Activated naive CD8-positive, alpha-beta T cell treated with anti-CD3 and anti-CD28 coated beads for 36 hours (primary cell): ENCODE measurements around the gene ZNF419. TPM values are rescaled to one million over a fixed set of nuclear protein-coding genes. Genes with fewer than 3 reads are reported as not detected.
A peak's percentile ranks its signal among the peaks of the same experiment; 100 is the strongest.
"Not testable (repeated sequence)": the region's sequence is repeated elsewhere in the genome, so short reads cannot be mapped to it uniquely, and the experiment has no call there.

Experiments used
- DNase-seq: peaks from one replicate; pipeline ENCODE4 v3.0.0; 2021
- H3K27ac Mint-ChIP-seq: one replicate; pipeline ENCODE4 v1.8.0; 2022; ENCODE audit warnings: mild to moderate bottlenecking, moderate library complexity, mixed read lengths
- H3K27me3 Mint-ChIP-seq: one replicate; pipeline ENCODE4 v1.8.0; 2022; ENCODE audit warnings: mild to moderate bottlenecking, mixed read lengths
- H3K36me3 Mint-ChIP-seq: one replicate; pipeline ENCODE4 v1.8.0; 2021; ENCODE audit warnings: mild to moderate bottlenecking, mixed read lengths
- H3K4me1 Mint-ChIP-seq: one replicate; pipeline ENCODE4 v1.8.0; 2021; ENCODE audit warnings: mixed read lengths
- H3K4me3 Mint-ChIP-seq: one replicate; pipeline ENCODE4 v1.8.0; 2022; ENCODE audit warnings: mild to moderate bottlenecking, moderate library complexity, mixed read lengths
- H3K9me3 Mint-ChIP-seq: one replicate; pipeline ENCODE4 v1.8.0; 2022; ENCODE audit warnings: mixed read lengths
- total RNA-seq, 2 experiments: library from RNA; stranded (reverse); gene quantifications; one replicate each; pipeline ENCODE4 v1.2.3, GENCODE V29; 2021

Gene ZNF419
- total RNA-seq, 2 experiments from 2014 or later: 7.5 to 7.8 TPM

DNA sequence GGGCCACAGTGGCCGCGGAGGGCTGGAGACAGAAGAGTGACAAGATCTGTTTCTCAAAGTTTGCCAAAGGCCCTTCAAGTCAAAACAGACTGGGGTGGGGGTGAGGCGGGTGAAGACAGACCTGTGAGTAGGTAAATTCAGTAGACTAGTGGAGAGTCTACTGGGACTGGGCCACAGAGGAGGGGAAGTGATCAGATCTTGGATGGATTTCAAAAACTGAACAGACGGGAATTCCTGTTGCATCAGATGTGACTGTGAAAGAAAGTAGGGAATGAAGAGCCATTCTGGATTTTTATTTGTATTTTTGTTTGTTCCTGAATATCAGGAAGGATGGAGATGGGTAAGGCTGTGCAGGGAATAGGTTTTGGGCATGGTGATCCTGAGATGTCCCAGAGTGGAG is 12.8 kb downstream of the ZNF419 start:
- peak overlapping the region; percentile 90 for H3K4me3 Mint-ChIP-seq
- H3K9me3 Mint-ChIP-seq: peaks cover 42% of the 10 kb centered on the region
- H3K27me3 Mint-ChIP-seq, DNase-seq: not testable (repeated sequence)
- H3K36me3 Mint-ChIP-seq: peaks cover 64% of the 10 kb centered on the region
- peaks cover 20% of the 10 kb centered on the region for H3K4me1 Mint-ChIP-seq
- H3K27ac Mint-ChIP-seq: peak overlapping the region; percentile 73

DNA sequence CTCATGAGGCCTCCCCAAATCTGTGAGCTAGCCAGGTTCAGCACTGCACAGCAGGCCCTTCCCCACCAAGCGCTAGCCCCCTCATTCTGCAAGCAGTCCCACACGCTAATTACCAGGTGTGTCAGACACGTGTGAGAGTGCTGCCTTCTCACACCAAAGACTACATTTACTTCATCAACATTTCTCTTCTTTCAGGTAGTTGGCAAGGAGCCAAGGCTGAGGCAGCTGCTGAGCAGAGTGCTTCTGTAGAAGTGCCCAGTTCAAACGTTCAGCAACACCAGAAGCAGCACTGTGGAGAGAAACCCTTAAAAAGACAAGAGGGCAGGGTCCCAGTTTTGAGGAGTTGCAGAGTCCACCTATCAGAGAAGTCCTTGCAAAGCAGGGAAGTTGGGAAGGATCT is 18.6 kb downstream of the ZNF419 start:
- Mint-ChIP-seq H3K27ac (no peak overlapping the region), H3K4me3 (no peak overlapping the region), H3K36me3 (peaks cover 90% of the 10 kb centered on the region), H3K4me1 (peaks cover 7% of the 10 kb centered on the region), H3K27me3 (no peaks in the 10 kb centered on the region), H3K9me3 (peaks cover 57% of the 10 kb centered on the region)
- no peak for DNase-seq

DNA sequence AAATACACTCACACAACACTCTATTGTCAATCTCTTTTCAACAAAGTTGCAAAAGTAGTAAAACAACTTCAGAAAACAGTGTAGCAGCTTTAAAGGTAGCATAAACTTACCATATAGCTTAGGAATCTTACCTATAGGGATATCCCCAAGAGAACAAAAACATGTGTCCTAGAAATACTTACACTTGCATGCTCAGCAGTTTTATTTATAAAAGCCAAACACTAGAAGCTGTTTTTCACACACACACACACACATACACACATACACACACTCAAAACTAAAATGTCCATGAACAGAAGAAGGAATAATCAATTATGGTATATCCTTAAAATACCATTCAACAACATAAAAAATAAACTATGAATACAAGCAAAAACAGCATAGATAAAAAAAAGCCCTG is 23.9 kb downstream of the ZNF419 start:
- H3K4me1 Mint-ChIP-seq: no peaks in the 10 kb centered on the region
- H3K9me3 Mint-ChIP-seq: peaks cover 53% of the 10 kb centered on the region
- DNase-seq: no peak
- H3K4me3 Mint-ChIP-seq: no peak overlapping the region
- peaks cover 82% of the 10 kb centered on the region for H3K36me3 Mint-ChIP-seq
- no peak overlapping the region for H3K27ac Mint-ChIP-seq
- H3K27me3 Mint-ChIP-seq: no peaks in the 10 kb centered on the region

DNA sequence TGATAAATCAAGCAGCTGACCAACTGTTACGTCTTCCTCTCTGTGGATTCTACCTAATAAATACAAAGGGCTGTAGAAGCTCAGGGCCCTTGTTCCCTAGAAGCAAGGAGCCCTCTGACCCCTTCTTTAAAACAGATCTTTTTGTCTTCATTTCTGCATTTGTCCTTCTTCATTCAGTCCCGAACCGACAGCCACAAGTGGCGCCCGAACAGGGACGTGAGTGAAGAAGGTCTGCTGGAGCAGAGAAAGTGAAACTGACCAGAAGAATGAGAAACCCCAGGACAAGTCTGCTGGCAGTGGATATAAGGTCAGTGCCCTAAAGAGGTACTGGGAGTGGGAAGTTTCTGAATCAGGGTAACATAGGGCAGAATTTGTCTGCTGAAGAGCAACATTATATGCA is 25.3 kb downstream of the ZNF419 start:
- Mint-ChIP-seq H3K9me3 (peaks cover 50% of the 10 kb centered on the region), H3K27ac (no peak overlapping the region), H3K4me3 (no peak overlapping the region), H3K4me1 (no peaks in the 10 kb centered on the region), H3K27me3 (no peaks in the 10 kb centered on the region), H3K36me3 (peaks cover 82% of the 10 kb centered on the region)
- DNase-seq: peak; percentile 4

DNA sequence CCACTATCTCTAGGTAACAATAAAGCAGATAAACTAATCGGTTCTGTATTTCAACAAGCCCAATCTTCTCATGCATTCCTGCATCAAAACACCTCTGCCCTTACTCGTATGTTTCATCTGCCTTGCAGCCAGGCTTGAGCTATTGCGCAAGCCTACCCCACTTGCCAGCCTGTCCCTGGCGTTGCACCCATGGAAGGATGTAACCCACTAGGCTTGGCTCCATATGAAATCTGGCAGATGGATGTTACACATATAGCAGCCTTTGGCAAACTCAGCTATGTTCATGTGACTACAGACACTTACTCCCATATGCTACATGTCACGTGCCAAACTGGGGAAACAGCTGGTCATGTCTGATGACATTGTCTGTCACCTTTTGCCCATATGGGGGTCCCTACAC is 27.7 kb downstream of the ZNF419 start:
- Mint-ChIP-seq H3K36me3 (peaks cover 67% of the 10 kb centered on the region), H3K9me3 (peaks cover 33% of the 10 kb centered on the region), H3K27me3 (no peaks in the 10 kb centered on the region), H3K4me3 (no peak overlapping the region), H3K4me1 (no peaks in the 10 kb centered on the region), H3K27ac (no peak overlapping the region)
- no peak for DNase-seq

DNA sequence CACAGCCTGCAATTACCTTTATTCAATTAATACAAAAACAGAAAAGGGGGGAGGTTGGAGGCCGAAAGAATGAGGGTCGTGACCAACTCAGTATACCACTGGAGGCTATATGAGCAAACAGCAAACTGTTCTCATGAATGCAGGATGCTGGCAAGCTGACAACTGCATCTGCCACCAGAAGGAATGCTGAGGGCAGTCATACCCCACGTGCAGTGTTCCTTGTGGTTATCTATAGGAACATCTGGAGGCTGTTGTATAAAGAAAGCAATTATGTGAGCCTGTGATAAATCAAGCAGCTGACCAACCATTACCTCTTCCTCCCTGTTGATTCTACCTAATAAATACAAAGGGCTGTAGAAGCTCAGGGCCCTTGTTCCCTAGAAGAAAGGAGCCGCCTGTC is 30.5 kb downstream of the ZNF419 start:
- not testable (repeated sequence) for H3K27ac Mint-ChIP-seq, H3K4me1 Mint-ChIP-seq, H3K4me3 Mint-ChIP-seq, DNase-seq, H3K27me3 Mint-ChIP-seq
- Mint-ChIP-seq H3K9me3 (peaks cover 27% of the 10 kb centered on the region), H3K36me3 (peaks cover 55% of the 10 kb centered on the region)

DNA sequence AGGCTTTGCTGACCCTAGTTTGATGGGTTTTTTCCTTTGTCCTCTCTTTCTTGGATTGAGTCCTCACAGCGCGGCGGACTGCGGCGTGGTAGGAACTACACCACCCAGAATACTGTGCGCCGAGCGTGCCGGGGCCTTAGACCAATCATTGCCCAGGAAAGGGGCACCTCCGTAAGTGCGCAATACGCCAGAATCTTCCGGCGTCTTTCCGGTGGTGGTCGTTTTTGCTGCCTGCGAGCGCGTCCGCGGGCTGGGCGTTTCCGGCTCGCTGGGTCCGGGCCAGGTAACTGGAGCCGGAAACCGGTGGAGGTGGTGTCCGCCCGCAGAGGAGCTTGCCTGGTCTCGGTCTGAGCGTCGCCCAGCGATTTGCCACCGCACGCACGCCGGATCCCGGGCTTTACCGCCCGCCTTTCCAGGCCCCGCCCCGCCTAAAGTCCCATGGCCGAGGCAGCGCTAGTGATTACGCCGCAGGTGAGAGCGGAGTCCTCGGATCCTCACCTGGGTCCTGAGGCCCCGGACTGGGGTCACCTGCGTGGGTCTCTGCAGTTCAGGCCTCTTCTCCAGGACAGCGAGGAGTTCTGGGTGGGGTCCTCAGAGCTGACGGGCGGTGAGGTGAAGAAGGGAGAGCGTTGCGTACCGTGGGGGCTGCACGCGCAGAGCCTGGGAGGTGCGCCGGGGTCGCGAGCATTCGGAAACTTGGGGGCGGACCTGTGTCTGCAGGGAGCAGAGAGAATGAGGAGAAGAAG is 39.8 kb downstream of the ZNF419 start, which contains the start of gene ZNF549:
TSS of gene ZNF549 (plus strand) at position 221 of the 746 bp plus-strand sequence. CDS start at position 439, 218 bp downstream.
- H3K4me1 Mint-ChIP-seq: peaks cover 15% of the 10 kb centered on the region
- peak within 1 kb of the TSS; percentile 93 for H3K4me3 Mint-ChIP-seq
- peak within 1 kb of the TSS; percentile 93 for H3K27ac Mint-ChIP-seq
- peaks cover 28% of the 10 kb centered on the region for H3K9me3 Mint-ChIP-seq
- H3K27me3 Mint-ChIP-seq: no peaks in the 10 kb centered on the region
- peaks cover 48% of the 10 kb centered on the region for H3K36me3 Mint-ChIP-seq
- DNase-seq: peak; percentile 93

DNA sequence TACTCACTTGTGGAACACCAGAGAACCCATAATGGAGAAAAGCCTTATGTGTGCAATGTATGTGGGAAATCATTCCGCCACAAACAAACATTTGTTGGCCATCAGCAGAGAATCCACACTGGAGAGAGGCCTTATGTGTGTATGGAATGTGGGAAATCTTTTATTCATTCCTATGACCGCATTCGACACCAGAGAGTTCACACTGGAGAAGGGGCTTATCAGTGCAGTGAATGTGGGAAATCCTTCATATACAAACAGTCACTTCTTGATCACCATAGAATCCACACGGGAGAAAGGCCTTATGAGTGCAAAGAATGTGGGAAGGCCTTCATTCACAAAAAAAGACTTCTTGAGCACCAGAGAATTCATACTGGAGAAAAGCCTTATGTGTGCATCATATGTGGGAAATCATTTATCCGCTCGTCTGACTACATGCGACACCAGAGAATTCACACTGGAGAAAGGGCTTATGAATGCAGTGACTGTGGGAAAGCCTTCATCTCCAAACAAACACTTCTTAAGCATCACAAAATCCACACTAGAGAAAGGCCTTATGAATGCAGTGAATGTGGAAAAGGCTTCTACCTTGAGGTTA is 50.5 kb downstream of the ZNF419 start:
- Mint-ChIP-seq H3K4me3 (no peak overlapping the region), H3K27ac (no peak overlapping the region), H3K27me3 (no peaks in the 10 kb centered on the region), H3K9me3 (peaks cover 79% of the 10 kb centered on the region), H3K36me3 (peaks cover 98% of the 10 kb centered on the region), H3K4me1 (no peaks in the 10 kb centered on the region)
- DNase-seq: no peak

Other genes with a start within 250 kb of the ZNF419 start
- gene ZNF805, start 247.1 kb upstream of the ZNF419 start, total RNA-seq: 1 to 10 TPM; 9.7 TPM
- 10 to 100 TPM; 40.5 to 44.3 TPM for gene ZNF460, start 207.3 kb upstream of the ZNF419 start, total RNA-seq
- 1 to 10 TPM; 8.2 to 8.4 TPM for gene ZNF543, start 167.3 kb upstream of the ZNF419 start, total RNA-seq
- 10 to 100 TPM; 10.3 to 10.5 TPM for gene ZNF304, start 136.5 kb upstream of the ZNF419 start, total RNA-seq
- 1 to 10 TPM; 6.3 to 8.2 TPM for gene TRAPPC2B, start 124.2 kb upstream of the ZNF419 start, total RNA-seq
- gene ZNF547, start 124.2 kb upstream of the ZNF419 start, total RNA-seq: 1 to 10 TPM; 1.6 to 1.8 TPM
- gene ZNF548, start 97.9 kb upstream of the ZNF419 start, total RNA-seq: 10 to 100 TPM; 17.4 to 18.5 TPM
- 10 to 100 TPM; 10.5 to 12.3 TPM for gene ZNF17, start 76.6 kb upstream of the ZNF419 start, total RNA-seq
- gene ZNF749, start 52.4 kb upstream of the ZNF419 start, total RNA-seq: 10 to 100 TPM; 23.6 to 24.8 TPM
- under 1 TPM; 0.30 to 0.31 TPM for gene VN1R1, start 30.6 kb upstream of the ZNF419 start, total RNA-seq
- gene ZNF772, start 10.2 kb upstream of the ZNF419 start, total RNA-seq: 1 to 10 TPM; 9.3 to 9.7 TPM
- 1 to 10 TPM; 8.5 to 9.1 TPM for gene ZNF773, start 12.2 kb downstream of the ZNF419 start, total RNA-seq
- 1 to 10 TPM; 5.6 to 6.1 TPM for gene ZNF549, start 39.6 kb downstream of the ZNF419 start, total RNA-seq
- gene ZNF550, start 72.1 kb downstream of the ZNF419 start, total RNA-seq: 10 to 100 TPM; 10.9 to 11.4 TPM
- 1 to 10 TPM; 5.9 to 7.0 TPM for gene ZNF416, start 91.2 kb downstream of the ZNF419 start, total RNA-seq
- gene ZIK1, start 96.4 kb downstream of the ZNF419 start, total RNA-seq: 10 to 100 TPM; 13.1 to 14.4 TPM
- gene ZNF530, start 112.1 kb downstream of the ZNF419 start, total RNA-seq: 10 to 100 TPM; 11.0 to 12.2 TPM
- 10 to 100 TPM; 18.8 to 19.5 TPM for gene ZNF134, start 126.5 kb downstream of the ZNF419 start, total RNA-seq
- gene ZNF211, start 145.4 kb downstream of the ZNF419 start, total RNA-seq: 1 to 10 TPM; 6.9 to 7.9 TPM
- under 1 TPM in 1 of 2 experiments, not detected in 1; 0.14 TPM for gene ZSCAN4, start 181.2 kb downstream of the ZNF419 start, total RNA-seq
- 10 to 100 TPM; 18.2 to 21.4 TPM for gene ZNF551, start 194.2 kb downstream of the ZNF419 start, total RNA-seq
- 1 to 10 TPM; 6.3 to 6.7 TPM for gene ZNF154, start 221.5 kb downstream of the ZNF419 start, total RNA-seq
- 10 to 100 TPM in 1 of 2 experiments, 1 to 10 TPM in 1; 8.9 to 10.9 TPM for gene ZNF671, start 239.9 kb downstream of the ZNF419 start, total RNA-seq